Measurements from ENCODE around the gene GSDME. TPM values are rescaled to one million over a fixed set of nuclear protein-coding genes. Genes with fewer than 3 reads are reported as not detected.

The GSDME gene
- total and polyA plus RNA-seq, 10 of the 15 experiments (the other 5 are each of a cell fraction or from before 2014, with no cell fraction given): 23.7 to 245 (median 128) TPM

- TF ChIP-seq BCLAF1 (IDR thresholded peaks at IDR 0.05) (no peak), ZZZ3 (IDR thresholded peaks at IDR 0.05; ENCODE audit: control insufficient read depth, insufficient read length, low read depth) (no peak), CEBPB (IDR thresholded peaks at IDR 0.05; ENCODE audit: borderline replicate concordance in 1 of 2, low read depth in 2 of 2, low read length in 2 of 2) (no peak)
Observed at GRCh38 chr7:24668927-24669635, 88.2 kb downstream of the GSDME start (continued).

GRCh38 chr7:24665564-24666294 lies 91.5 kb downstream of the GSDME start:
- peak; percentile 27 for DNase-seq (ENCODE audit: low read depth, low spot score)
- H3K4me3 ChIP-seq: no peak overlapping the region
- ATAC-seq: peak; percentile 92
- H2AFZ ChIP-seq (ENCODE audit: control insufficient read depth, low read depth, low read length): no peak overlapping the region
- intact Hi-C loops (cut with micrococcal nuclease; ENCODE audit: unreplicated experiment) (loop anchor here (1.0 to 2.0 kb wide), 5 partner anchors 77 to 375 kb away; no protein-coding TSS in a partner anchor), in situ Hi-C loops (cut with MboI) (no loop called here)
- no peaks in the 10 kb centered on the region for H3K79me2 ChIP-seq (ENCODE audit: control insufficient read depth, insufficient read depth, low read length)
- ChIA-PET POLR2A (interaction anchor here (0.6 kb wide), 1 partner anchor 1066 kb away, joined by 8 read pairs; no protein-coding TSS in a partner anchor), CTCF (interaction anchor here (0.6 to 8.2 kb wide), 35 partner anchors 9 to 1121 kb away, joined by 3 to 136 read pairs (median 4); no protein-coding TSS in a partner anchor), RAD21 (ENCODE audit: unreplicated experiment) (interaction anchor here (1.0 to 9.3 kb wide), 10 partner anchors 12 to 969 kb away, joined by 3 to 106 read pairs (median 4); partner anchors contain the start of gene PALS2), SMC1A (ENCODE audit: uncharacterized antibody, unreplicated experiment) (interaction anchor here (0.6 to 7.6 kb wide), 23 partner anchors 9 to 1095 kb away, joined by 3 to 142 read pairs (median 3); partner anchors contain the start of gene PALS2)
- H4K20me1 ChIP-seq (ENCODE audit: control insufficient read depth, insufficient read depth): no peaks in the 10 kb centered on the region
- no peaks in the 10 kb centered on the region for H3K9me3 ChIP-seq (replicated peaks; ENCODE audit: control insufficient read depth, insufficient read depth, low read length)
- no peaks in the 10 kb centered on the region for H3K4me1 ChIP-seq (ENCODE audit: control insufficient read depth, insufficient read depth, low read length)
- H3K27ac ChIP-seq (ENCODE audit: control insufficient read depth, insufficient read depth): no peak overlapping the region
- 30% methylated on average over 4 of the region's 4 CpGs for WGBS (ENCODE audit: insufficient coverage, insufficient replicate concordance, low lambda C conversion rate, missing lambda C conversion rate)
- FAIRE-seq: peak; percentile 73
- H3K4me2 ChIP-seq (ENCODE audit: control insufficient read depth, insufficient read depth): no peak overlapping the region
- no TSS peak for BruUV-seq (replicated peaks)
- H3K36me3 ChIP-seq (ENCODE audit: control insufficient read depth in 2 of 2, insufficient read depth in 2 of 2, low read length in 1 of 2): no peaks in the 10 kb centered on the region; a peak in 1 of 4 replicates
- H3K9ac ChIP-seq (ENCODE audit: control insufficient read depth, insufficient read depth, low read length): no peak overlapping the region
- H3K27me3 ChIP-seq (replicated peaks in 1 of 2; ENCODE audit: control insufficient read depth in 2 of 2, insufficient read depth in 2 of 2, low read length in 1 of 2): no peaks in the 10 kb centered on the region
- TF ChIP-seq ZSCAN29 (IDR thresholded peaks at IDR 0.05) (no peak), CTCF (IDR thresholded peaks at IDR 0.05 in 2 of 3, conservative IDR thresholded peaks at IDR 0.05 in 1 of 3; ENCODE audit: control insufficient read depth in 2 of 3, extremely low read depth in 1 of 3, insufficient read depth in 1 of 3, low read depth in 3 of 3, low read length in 3 of 3) (peak; percentile 56 to 75 (median 56); a peak in 5 of 6 replicates), SIN3A (IDR thresholded peaks at IDR 0.05; ENCODE audit: low read depth, low read length) (no peak), RAD21 (IDR thresholded peaks at IDR 0.05; ENCODE audit: insufficient read depth, low read depth, low read length) (peak; percentile 82), SMC3 (IDR thresholded peaks at IDR 0.05; ENCODE audit: borderline replicate concordance, low read length) (peak; percentile 87), ZZZ3 (IDR thresholded peaks at IDR 0.05; ENCODE audit: control insufficient read depth, insufficient read length, low read depth) (no peak), REST (IDR thresholded peaks at IDR 0.05; ENCODE audit: low read depth, low read length) (no peak), BACH1 (IDR thresholded peaks at IDR 0.05; ENCODE audit: borderline replicate concordance) (no peak)
